WTC11 (cell line): ENCODE results near the gene RSRP1. TPM values are rescaled to one million over a fixed set of nuclear protein-coding genes. Genes with fewer than 3 reads are reported as not detected.

Source experiments
- ATAC-seq: fragments of 200-7000 bp; cut with Tn5 transposase; 2 replicates; pipeline ENCODE4 v1.10.0; 2021; ENCODE audit warnings: mild to moderate bottlenecking, moderate library complexity
- CTCF ChIA-PET: fragments of 300-600 bp; sonication (Branson Sonifier 250); formaldehyde crosslinking; loops from one replicate; lab custom pipeline; 2021; ENCODE audit warnings: antibody characterized with exemption; lab: Charles Lee
- POLR2A ChIA-PET: fragments of 350-600 bp; sonication (Branson Sonifier 250); formaldehyde crosslinking; loops from one replicate; lab custom pipeline; 2021; ENCODE audit warnings: antibody characterized with exemption; lab: Charles Lee
- DNase-seq: peaks from one replicate; pipeline ENCODE4 v3.0.0; 2021; ENCODE audit warnings: low spot score
- H3K27ac Mint-ChIP-seq: 2 replicates; pipeline ENCODE4 v1.8.0; 2021; ENCODE audit warnings: mixed read lengths
- H3K27me3 Mint-ChIP-seq: 2 replicates; pipeline ENCODE4 v1.8.0; 2021; ENCODE audit warnings: low read depth, mild to moderate bottlenecking, moderate library complexity, mixed read lengths
- H3K36me3 Mint-ChIP-seq: 2 replicates; pipeline ENCODE4 v1.8.0; 2021; ENCODE audit warnings: mixed read lengths
- H3K4me1 Mint-ChIP-seq: 2 replicates; pipeline ENCODE4 v1.8.0; 2022; ENCODE audit warnings: mixed read lengths
- H3K4me3 Mint-ChIP-seq: 2 replicates; pipeline ENCODE4 v1.8.0; 2021; ENCODE audit warnings: mild to moderate bottlenecking, moderate library complexity, mixed read lengths
- H3K9me3 Mint-ChIP-seq: 2 replicates; pipeline ENCODE4 v1.8.0; 2021; ENCODE audit warnings: mixed read lengths
- ATF1 ChIP-seq: sonication (generic); formaldehyde crosslinking; IDR thresholded peaks from 2 replicates; pipeline ENCODE4 v1.8.1; 2023; ENCODE audit warnings: mild to moderate bottlenecking, moderate library complexity, missing genetic modification reagents
- ATF2 ChIP-seq: sonication (generic); formaldehyde crosslinking; IDR thresholded peaks from 2 replicates; pipeline ENCODE4 v1.8.1; 2022; ENCODE audit warnings: low read depth, missing genetic modification reagents, borderline replicate concordance
- CREB1 ChIP-seq: sonication (generic); formaldehyde crosslinking; IDR thresholded peaks from 2 replicates; pipeline ENCODE4 v1.8.0; 2023; ENCODE audit warnings: mild to moderate bottlenecking, missing genetic modification reagents
- ELF4 ChIP-seq: sonication (generic); formaldehyde crosslinking; IDR thresholded peaks from 2 replicates; pipeline ENCODE4 v1.8.1; 2022; ENCODE audit warnings: low read depth, mild to moderate bottlenecking, moderate library complexity, missing genetic modification reagents
- FOXJ3 ChIP-seq: sonication (generic); formaldehyde crosslinking; IDR thresholded peaks from 2 replicates; pipeline ENCODE4 v1.9.0; 2021; ENCODE audit warnings: missing genetic modification reagents, mild to moderate bottlenecking, borderline replicate concordance
- GTF2I ChIP-seq: fragments of 250-450 bp; sonication (Bioruptor Pico); conservative IDR thresholded peaks from 2 replicates; pipeline ENCODE4 v1.4.0; 2021; ENCODE audit warnings: mild to moderate bottlenecking
- JAZF1 ChIP-seq: fragments of 250-450 bp; sonication (Bioruptor Pico); IDR thresholded peaks from 2 replicates; pipeline ENCODE4 v1.9.0; 2021; ENCODE audit warnings: moderate library complexity, mild to moderate bottlenecking, inconsistent platforms
- KAT7 ChIP-seq: sonication (generic); formaldehyde crosslinking; IDR thresholded peaks from 2 replicates; pipeline ENCODE4 v1.8.1; 2023; ENCODE audit warnings: missing genetic modification reagents, mild to moderate bottlenecking, borderline replicate concordance
- NFATC4 ChIP-seq: fragments of 250-450 bp; sonication (Bioruptor Pico); IDR thresholded peaks from 2 replicates; pipeline ENCODE4 v1.9.0; 2021; ENCODE audit warnings: mild to moderate bottlenecking
- NFE2L1 ChIP-seq: sonication (generic); formaldehyde crosslinking; IDR thresholded peaks from 2 replicates; pipeline ENCODE4 v1.8.1; 2023; ENCODE audit warnings: missing genetic modification reagents
- NFYB ChIP-seq: sonication (generic); formaldehyde crosslinking; conservative IDR thresholded peaks from 2 replicates; pipeline ENCODE4 v1.8.0; 2022; ENCODE audit warnings: low read depth, missing genetic modification reagents
- SMAD3 ChIP-seq: sonication (generic); formaldehyde crosslinking; IDR thresholded peaks from 2 replicates; pipeline ENCODE4 v1.8.0; 2022; ENCODE audit warnings: missing genetic modification reagents, mild to moderate bottlenecking, borderline replicate concordance
- USF2 ChIP-seq: sonication (generic); formaldehyde crosslinking; IDR thresholded peaks from 2 replicates; pipeline ENCODE4 v1.8.1; 2023; ENCODE audit warnings: mild to moderate bottlenecking, missing genetic modification reagents, moderate library complexity
- ZNF416 ChIP-seq: fragments of 250-450 bp; sonication (Bioruptor Pico); IDR thresholded peaks from 2 replicates; pipeline ENCODE4 v1.9.0; 2021; ENCODE audit warnings: mild to moderate bottlenecking, inconsistent platforms
- total RNA-seq: library from RNA; stranded (reverse); gene quantifications from 3 replicates; pipeline ENCODE4 v1.2.3, GENCODE V29; 2021
- TF ChIP-seq, protein P1 (sequence below): sonication (generic); formaldehyde crosslinking; IDR thresholded peaks from 2 replicates; pipeline ENCODE4 v1.8.0; 2022; ENCODE audit warnings: mild to moderate bottlenecking, missing genetic modification reagents
- TF ChIP-seq, protein P2 (sequence below): fragments of 250-450 bp; sonication (Bioruptor Pico); IDR thresholded peaks from 2 replicates; pipeline ENCODE4 v1.8.0; 2021; ENCODE audit warnings: mild to moderate bottlenecking
- TF ChIP-seq, protein P3 (sequence below): sonication (generic); formaldehyde crosslinking; IDR thresholded peaks from 2 replicates; pipeline ENCODE4 v1.8.0; 2023; ENCODE audit warnings: missing genetic modification reagents
- TF ChIP-seq, protein P4 (sequence below): sonication (generic); formaldehyde crosslinking; IDR thresholded peaks from 2 replicates; pipeline ENCODE4 v1.8.0; 2023; ENCODE audit warnings: missing genetic modification reagents, mild to moderate bottlenecking, borderline replicate concordance
- TF ChIP-seq, protein P5 (sequence below): sonication (generic); formaldehyde crosslinking; IDR thresholded peaks from 2 replicates; pipeline ENCODE4 v1.8.1; 2023; ENCODE audit warnings: mild to moderate bottlenecking, moderate library complexity, missing genetic modification reagents

The RSRP1 gene
- total RNA-seq, 1 experiment from 2014 or later, result 78.1 TPM

DNA sequence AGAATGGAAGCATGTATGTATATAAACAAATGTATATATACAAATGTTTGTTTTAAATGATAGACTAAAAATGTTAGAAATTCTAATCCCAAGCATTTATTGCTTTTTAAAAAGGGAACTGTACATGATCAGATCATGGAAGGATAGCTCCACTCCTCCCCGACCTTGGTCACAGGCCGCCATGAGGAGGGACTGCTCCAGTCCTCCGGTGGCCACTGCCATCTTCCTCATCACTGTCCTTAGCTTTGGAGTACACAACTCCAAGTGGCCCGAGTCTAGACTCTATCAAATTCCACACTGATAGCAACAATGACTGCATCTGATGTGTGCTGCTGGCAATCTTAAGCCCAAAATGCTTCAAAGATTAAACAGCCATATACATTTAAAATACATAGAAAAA is 24.6 kb downstream of the RSRP1 start (continued):
- no peak for TF ChIP-seq ELF4 (CRISPR knock-in tag)
- TF ChIP-seq, protein P1, sequence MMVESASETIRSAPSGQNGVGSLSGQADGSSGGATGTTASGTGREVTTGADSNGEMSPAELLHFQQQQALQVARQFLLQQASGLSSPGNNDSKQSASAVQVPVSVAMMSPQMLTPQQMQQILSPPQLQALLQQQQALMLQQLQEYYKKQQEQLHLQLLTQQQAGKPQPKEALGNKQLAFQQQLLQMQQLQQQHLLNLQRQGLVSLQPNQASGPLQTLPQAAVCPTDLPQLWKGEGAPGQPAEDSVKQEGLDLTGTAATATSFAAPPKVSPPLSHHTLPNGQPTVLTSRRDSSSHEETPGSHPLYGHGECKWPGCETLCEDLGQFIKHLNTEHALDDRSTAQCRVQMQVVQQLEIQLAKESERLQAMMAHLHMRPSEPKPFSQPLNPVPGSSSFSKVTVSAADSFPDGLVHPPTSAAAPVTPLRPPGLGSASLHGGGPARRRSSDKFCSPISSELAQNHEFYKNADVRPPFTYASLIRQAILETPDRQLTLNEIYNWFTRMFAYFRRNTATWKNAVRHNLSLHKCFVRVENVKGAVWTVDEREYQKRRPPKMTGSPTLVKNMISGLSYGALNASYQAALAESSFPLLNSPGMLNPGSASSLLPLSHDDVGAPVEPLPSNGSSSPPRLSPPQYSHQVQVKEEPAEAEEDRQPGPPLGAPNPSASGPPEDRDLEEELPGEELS, result no peak

- no peaks in the 10 kb centered on the region for H3K4me1 Mint-ChIP-seq
- H3K27ac Mint-ChIP-seq, result no peak overlapping the region
- TF ChIP-seq, protein P2, sequence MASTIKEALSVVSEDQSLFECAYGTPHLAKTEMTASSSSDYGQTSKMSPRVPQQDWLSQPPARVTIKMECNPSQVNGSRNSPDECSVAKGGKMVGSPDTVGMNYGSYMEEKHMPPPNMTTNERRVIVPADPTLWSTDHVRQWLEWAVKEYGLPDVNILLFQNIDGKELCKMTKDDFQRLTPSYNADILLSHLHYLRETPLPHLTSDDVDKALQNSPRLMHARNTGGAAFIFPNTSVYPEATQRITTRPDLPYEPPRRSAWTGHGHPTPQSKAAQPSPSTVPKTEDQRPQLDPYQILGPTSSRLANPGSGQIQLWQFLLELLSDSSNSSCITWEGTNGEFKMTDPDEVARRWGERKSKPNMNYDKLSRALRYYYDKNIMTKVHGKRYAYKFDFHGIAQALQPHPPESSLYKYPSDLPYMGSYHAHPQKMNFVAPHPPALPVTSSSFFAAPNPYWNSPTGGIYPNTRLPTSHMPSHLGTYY (CRISPR knock-in tag), result no peak
- TF ChIP-seq, protein P3, sequence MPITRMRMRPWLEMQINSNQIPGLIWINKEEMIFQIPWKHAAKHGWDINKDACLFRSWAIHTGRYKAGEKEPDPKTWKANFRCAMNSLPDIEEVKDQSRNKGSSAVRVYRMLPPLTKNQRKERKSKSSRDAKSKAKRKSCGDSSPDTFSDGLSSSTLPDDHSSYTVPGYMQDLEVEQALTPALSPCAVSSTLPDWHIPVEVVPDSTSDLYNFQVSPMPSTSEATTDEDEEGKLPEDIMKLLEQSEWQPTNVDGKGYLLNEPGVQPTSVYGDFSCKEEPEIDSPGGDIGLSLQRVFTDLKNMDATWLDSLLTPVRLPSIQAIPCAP (CRISPR knock-in tag), result no peak
- TF ChIP-seq ZNF416 (no peak), NFATC4 (CRISPR knock-in tag) (no peak), ATF1 (CRISPR knock-in tag) (no peak), SMAD3 (CRISPR knock-in tag) (no peak), USF2 (CRISPR knock-in tag) (no peak), CREB1 (CRISPR knock-in tag) (no peak), NFE2L1 (no peak), NFYB (CRISPR knock-in tag) (no peak), GTF2I (CRISPR knock-in tag) (no peak), FOXJ3 (no peak), KAT7 (no peak), JAZF1 (CRISPR knock-in tag) (no peak), ATF2 (no peak)
- TF ChIP-seq, protein P4, sequence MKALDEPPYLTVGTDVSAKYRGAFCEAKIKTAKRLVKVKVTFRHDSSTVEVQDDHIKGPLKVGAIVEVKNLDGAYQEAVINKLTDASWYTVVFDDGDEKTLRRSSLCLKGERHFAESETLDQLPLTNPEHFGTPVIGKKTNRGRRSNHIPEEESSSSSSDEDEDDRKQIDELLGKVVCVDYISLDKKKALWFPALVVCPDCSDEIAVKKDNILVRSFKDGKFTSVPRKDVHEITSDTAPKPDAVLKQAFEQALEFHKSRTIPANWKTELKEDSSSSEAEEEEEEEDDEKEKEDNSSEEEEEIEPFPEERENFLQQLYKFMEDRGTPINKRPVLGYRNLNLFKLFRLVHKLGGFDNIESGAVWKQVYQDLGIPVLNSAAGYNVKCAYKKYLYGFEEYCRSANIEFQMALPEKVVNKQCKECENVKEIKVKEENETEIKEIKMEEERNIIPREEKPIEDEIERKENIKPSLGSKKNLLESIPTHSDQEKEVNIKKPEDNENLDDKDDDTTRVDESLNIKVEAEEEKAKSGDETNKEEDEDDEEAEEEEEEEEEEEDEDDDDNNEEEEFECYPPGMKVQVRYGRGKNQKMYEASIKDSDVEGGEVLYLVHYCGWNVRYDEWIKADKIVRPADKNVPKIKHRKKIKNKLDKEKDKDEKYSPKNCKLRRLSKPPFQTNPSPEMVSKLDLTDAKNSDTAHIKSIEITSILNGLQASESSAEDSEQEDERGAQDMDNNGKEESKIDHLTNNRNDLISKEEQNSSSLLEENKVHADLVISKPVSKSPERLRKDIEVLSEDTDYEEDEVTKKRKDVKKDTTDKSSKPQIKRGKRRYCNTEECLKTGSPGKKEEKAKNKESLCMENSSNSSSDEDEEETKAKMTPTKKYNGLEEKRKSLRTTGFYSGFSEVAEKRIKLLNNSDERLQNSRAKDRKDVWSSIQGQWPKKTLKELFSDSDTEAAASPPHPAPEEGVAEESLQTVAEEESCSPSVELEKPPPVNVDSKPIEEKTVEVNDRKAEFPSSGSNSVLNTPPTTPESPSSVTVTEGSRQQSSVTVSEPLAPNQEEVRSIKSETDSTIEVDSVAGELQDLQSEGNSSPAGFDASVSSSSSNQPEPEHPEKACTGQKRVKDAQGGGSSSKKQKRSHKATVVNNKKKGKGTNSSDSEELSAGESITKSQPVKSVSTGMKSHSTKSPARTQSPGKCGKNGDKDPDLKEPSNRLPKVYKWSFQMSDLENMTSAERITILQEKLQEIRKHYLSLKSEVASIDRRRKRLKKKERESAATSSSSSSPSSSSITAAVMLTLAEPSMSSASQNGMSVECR (CRISPR knock-in tag), result no peak
- TF ChIP-seq, protein P5, sequence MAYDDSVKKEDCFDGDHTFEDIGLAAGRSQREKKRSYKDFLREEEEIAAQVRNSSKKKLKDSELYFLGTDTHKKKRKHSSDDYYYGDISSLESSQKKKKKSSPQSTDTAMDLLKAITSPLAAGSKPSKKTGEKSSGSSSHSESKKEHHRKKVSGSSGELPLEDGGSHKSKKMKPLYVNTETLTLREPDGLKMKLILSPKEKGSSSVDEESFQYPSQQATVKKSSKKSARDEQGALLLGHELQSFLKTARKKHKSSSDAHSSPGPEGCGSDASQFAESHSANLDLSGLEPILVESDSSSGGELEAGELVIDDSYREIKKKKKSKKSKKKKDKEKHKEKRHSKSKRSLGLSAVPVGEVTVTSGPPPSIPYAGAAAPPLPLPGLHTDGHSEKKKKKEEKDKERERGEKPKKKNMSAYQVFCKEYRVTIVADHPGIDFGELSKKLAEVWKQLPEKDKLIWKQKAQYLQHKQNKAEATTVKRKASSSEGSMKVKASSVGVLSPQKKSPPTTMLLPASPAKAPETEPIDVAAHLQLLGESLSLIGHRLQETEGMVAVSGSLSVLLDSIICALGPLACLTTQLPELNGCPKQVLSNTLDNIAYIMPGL (CRISPR knock-in tag), result no peak
- TF ChIP-seq, protein P1, result no peak
- ChIA-PET CTCF (no interaction called here), POLR2A (interaction anchor here (0.7 kb wide), 1 partner anchor 8 kb away, joined by 3 read pairs; no protein-coding TSS in a partner anchor)
- no peaks in the 10 kb centered on the region for H3K9me3 Mint-ChIP-seq
- peaks cover 29% of the 10 kb centered on the region for H3K36me3 Mint-ChIP-seq
- ATAC-seq, result no peak
- H3K27me3 Mint-ChIP-seq, result no peaks in the 10 kb centered on the region
- DNase-seq, result no peak
- no peak overlapping the region for H3K4me3 Mint-ChIP-seq
Observed at GRCh38 chr1:25220666-25221065, 26.6 kb downstream of the RSRP1 start.
